Epithelial cell of esophagus (primary cell): ENCODE measurements around the gene NHP2.
A peak's percentile ranks its signal among the peaks of the same experiment; 100 is the strongest.

Experiments
- DNase-seq: peaks from one replicate; pipeline ENCODE4 v3.0.0; 2010; ENCODE audit warnings: low read depth
- H3K4me3 ChIP-seq: 2 replicates; pipeline ENCODE4 v1.5.1; 2011; ENCODE audit warnings: mild to moderate bottlenecking, low read length, control low read depth
- TF ChIP-seq, protein P1 (sequence below): IDR thresholded peaks from 2 replicates; pipeline ENCODE4 v1.5.1; 2011; ENCODE audit warnings: low read depth, mild to moderate bottlenecking, low read length, control low read depth, inconsistent platforms; ENCODE audit not compliant: insufficient read depth; ENCODE audit errors: missing control alignments

NHP2 gene

DNA sequence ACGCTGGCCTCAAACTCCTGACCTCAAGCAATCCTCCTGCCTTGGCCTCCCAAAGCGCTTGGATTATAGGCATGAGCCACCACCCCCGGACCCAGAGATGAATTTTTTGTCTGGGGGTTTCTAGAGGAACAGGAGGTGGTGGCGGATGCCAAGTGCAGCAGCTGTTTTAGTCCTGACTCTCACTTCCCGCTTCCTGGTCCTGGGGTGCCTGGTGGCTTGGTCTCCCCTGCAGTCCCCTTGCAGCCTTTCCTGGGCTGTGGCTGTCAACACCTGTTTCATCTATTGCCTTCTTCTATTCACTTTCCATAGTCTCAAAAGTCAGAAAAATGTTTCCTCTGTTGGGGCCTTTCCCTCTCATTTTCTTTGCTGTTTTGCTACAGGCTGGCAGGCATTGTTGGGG, 6.5 kb upstream of the NHP2 start:
- H3K4me3 ChIP-seq: no peak overlapping the region
- DNase-seq: no peak
- TF ChIP-seq, protein P1, sequence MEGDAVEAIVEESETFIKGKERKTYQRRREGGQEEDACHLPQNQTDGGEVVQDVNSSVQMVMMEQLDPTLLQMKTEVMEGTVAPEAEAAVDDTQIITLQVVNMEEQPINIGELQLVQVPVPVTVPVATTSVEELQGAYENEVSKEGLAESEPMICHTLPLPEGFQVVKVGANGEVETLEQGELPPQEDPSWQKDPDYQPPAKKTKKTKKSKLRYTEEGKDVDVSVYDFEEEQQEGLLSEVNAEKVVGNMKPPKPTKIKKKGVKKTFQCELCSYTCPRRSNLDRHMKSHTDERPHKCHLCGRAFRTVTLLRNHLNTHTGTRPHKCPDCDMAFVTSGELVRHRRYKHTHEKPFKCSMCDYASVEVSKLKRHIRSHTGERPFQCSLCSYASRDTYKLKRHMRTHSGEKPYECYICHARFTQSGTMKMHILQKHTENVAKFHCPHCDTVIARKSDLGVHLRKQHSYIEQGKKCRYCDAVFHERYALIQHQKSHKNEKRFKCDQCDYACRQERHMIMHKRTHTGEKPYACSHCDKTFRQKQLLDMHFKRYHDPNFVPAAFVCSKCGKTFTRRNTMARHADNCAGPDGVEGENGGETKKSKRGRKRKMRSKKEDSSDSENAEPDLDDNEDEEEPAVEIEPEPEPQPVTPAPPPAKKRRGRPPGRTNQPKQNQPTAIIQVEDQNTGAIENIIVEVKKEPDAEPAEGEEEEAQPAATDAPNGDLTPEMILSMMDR: no peak

DNA sequence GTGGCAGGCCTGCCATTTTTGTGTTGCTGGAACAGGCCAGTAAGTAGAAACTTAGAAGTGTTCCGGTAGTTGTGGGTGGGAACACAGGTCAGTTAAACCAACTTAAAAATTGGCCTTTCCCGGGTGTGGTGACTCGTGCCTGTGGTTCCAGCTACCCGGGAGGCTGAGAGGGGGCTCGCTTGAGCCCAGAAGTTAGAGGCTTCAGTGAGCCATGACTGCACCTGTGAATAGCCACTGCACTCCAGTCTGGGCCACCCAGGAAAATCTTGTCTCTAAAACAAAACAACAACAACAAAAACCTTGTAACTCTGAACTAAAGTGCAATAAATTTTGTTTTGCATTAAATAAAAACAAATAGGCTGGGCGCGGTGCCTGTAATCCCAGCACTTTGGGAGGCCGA, 1.4 kb upstream of the NHP2 start:
- DNase-seq: no peak
- H3K4me3 ChIP-seq: no peak overlapping the region
- TF ChIP-seq, protein P1: no peak

DNA sequence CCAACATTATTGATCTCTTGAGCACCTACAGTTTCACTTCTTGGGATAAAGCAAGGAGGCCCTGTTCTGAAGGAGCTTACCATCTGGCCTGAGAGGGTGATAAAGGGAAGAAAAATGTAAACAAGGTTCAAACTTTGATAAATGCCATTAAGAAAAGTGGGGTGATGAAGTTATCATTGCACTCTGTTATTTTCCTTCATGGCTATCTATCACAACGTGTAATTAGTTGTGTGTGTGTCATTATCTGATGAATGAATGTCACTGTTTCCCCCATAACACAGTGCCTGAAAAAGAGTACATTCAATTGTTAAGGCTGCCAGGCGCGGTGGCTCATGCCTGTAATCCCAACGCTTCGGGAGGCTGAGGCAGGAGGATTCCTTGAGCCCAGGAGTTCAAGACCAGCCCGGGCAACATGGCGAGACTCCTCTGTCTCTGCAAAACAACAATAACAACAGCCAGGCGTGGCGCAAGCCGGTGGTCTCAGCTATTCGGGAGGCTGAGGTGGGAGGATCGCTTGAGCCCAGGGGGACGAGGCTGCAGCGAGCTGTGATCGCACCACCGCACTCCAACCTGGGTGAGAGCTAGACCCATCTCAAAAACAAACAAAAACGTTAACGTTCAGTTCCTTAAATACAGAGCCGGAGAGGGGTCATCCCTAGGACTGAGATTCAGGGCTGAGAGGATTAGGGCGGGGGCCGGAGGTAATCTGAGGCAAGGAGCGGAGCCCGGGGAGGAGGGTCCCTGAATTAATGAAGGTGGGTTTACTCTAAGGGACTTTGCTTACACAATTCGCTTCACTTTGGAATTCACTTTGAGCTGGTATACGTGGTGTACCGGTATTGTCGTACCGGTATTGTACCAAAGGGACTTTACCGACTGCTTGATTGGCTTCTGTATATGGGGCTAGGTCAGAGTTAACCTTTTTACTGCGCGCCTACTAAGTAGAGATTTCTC, 917 bp downstream of the NHP2 start:
- H3K4me3 ChIP-seq: peak overlapping the region; percentile 69
- DNase-seq: no peak
- TF ChIP-seq, protein P1: no peak

DNA sequence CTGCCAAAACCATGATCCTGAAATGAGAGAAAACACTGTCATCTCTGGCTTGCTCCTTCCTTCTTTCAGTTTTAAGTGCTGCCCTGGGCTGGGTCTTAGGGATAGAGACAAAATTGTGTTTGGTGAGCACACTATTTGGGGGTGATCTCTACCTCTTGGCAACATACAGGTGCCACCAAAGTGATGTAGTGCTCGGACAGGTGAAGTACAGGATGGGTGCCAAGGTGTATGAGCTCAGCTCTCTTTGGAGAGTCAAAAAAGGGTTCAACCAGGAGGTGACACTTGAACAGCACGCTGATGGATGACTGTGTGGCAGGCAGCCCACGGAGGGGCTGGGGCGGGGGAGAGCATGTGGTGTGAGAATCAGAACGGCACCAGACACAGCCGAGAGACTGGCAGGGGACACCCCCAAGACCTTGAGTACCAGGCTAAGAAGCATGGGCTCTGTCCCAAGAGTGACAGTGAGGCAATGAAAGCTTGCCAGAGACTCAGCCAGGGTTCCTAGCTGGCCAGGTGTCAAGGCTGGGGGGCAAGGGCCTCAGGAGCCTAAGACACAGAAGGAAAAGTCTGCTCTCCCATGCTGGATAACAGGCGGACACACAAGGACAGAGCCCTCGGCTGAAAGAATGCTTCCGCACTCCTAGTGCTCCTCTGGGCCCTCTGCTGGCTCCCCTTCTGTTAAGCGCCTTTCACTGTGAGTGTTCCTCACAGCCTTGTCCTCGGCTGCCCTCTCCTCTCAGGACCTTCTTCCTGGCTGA, 2.5 kb downstream of the NHP2 start:
- TF ChIP-seq, protein P1: no peak
- no peak overlapping the region for H3K4me3 ChIP-seq
- DNase-seq: no peak

DNA sequence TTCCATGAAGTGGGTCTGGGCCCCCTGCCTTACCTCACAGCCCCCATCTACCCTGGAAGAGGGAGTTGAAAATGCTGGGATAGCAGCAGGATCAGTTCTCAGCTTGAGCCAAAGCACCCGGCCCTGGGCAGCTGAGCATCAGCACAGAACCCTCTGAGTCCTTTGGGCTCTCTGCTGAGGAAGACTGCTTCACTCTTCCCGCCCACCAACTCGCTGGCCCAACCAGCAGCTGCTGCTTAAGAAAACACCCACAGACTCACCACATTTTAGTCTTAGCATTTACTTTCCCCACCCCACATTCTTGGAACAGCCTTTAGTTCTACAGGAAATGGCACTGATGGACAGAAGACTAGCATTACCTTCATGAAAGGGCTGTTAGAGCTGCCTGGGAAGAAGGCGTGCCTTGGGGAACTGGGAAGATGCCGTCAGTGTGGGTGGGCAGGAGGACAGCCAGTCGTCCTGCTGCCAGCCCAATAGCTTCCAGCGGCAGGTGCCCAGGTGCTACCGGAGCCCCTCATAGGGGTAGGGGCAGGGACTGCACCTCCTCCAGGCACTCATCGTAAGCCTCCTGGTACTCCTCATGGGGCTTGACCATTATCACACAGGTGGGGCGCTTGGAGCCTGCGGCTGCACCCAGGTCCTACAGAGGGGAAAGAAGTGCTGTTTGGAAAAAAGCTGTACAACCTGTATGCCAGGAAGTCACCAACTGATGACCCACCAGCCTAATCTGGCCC, 4.3 kb downstream of the NHP2 start:
- no peak overlapping the region for H3K4me3 ChIP-seq
- no peak for DNase-seq
- TF ChIP-seq, protein P1: no peak

DNA sequence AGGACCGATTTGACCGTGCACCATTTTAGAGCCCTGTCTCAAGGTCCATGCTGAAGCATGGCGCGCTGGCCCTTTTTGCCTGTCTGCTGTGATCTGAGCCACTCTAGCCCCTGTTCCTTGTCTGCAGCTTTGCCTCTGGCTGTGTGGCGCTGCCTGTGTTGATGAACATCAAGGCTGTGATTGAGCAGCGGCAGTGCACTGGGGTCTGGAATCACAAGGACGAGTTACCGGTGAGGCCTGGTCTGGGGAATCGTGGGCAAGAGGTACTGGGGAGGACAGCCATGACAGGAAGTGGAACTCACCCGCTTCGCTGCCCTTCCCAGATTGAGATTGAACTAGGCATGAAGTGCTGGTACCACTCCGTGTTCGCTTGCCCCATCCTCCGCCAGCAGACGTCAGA, 6.3 kb downstream of the NHP2 start:
- no peak for DNase-seq
- TF ChIP-seq, protein P1: no peak
- no peak overlapping the region for H3K4me3 ChIP-seq
